CD4-positive, alpha-beta memory T cell (primary cell): ENCODE results near the gene DHRS7B. TPM values are rescaled to one million over a fixed set of nuclear protein-coding genes. Genes with fewer than 3 reads are reported as not detected.
A peak's percentile ranks its signal among the peaks of the same experiment; 100 is the strongest.
"Not testable (repeated sequence)": the region's sequence is repeated elsewhere in the genome, so short reads cannot be mapped to it uniquely, and the experiment has no call there.

Experiments used
- CTCF ChIA-PET: fragments of 350-600 bp; sonication (Branson Sonifier 250); formaldehyde crosslinking; loops from one replicate; lab custom pipeline; 2021; ENCODE audit warnings: inconsistent platforms; ENCODE audit not compliant: partially characterized antibody; lab: Charles Lee
- POLR2A ChIA-PET: fragments of 350-600 bp; sonication (Branson Sonifier 250); formaldehyde crosslinking; loops from one replicate; lab custom pipeline; 2021; ENCODE audit not compliant: partially characterized antibody; lab: Charles Lee
- DNase-seq, 5 donors: peaks; one replicate each; pipeline versions ENCODE4 v3.0.0 to v3.0.0-alpha.2; 2020 to 2022; ENCODE audit warnings: mixed read lengths in 1 of 5
- H3K27ac ChIP-seq: one replicate; pipeline ENCODE4 v1.7.0; 2013; ENCODE audit warnings: low read depth, low read length
- H3K27me3 ChIP-seq: 2 replicates; pipeline ENCODE4 v1.7.0; 2013; ENCODE audit warnings: mild to moderate bottlenecking, low read length, moderate library complexity; ENCODE audit not compliant: insufficient read depth
- H3K36me3 ChIP-seq: 2 replicates; pipeline ENCODE4 v1.7.0; 2013; ENCODE audit warnings: mild to moderate bottlenecking, low read length, moderate library complexity; ENCODE audit not compliant: insufficient read depth
- H3K4me1 ChIP-seq: 2 replicates; pipeline ENCODE4 v1.7.0; 2013; ENCODE audit warnings: mild to moderate bottlenecking, low read length, moderate library complexity; ENCODE audit not compliant: insufficient read depth
- H3K4me3 ChIP-seq, 2 donors: one replicate each; pipeline ENCODE4 v1.7.0; 2013; ENCODE audit warnings: low read length in 2 of 2, mild to moderate bottlenecking in 1 of 2
- H3K9me3 ChIP-seq, 2 donors: one replicate each; pipeline ENCODE4 v1.7.0; 2013; ENCODE audit warnings: low read length in 2 of 2, control low read depth in 1 of 2; ENCODE audit not compliant: control insufficient read depth in 1 of 2
- H3K27ac Mint-ChIP-seq, 7 donors: one replicate each; pipeline ENCODE4 v1.8.0; 2020 to 2021; ENCODE audit warnings: mixed read lengths in 7 of 7, mild to moderate bottlenecking in 6 of 7, inconsistent platforms in 3 of 7, moderate library complexity in 3 of 7
- H3K27me3 Mint-ChIP-seq, 2 donors: one replicate each; pipeline ENCODE4 v1.8.0; 2020 to 2021; ENCODE audit warnings: mixed read lengths in 2 of 2
- H3K36me3 Mint-ChIP-seq, 2 donors: one replicate each; pipeline ENCODE4 v1.8.0; 2020 to 2021; ENCODE audit warnings: mixed read lengths in 2 of 2, inconsistent platforms in 1 of 2, mild to moderate bottlenecking in 1 of 2
- H3K4me1 Mint-ChIP-seq, 4 donors: one replicate each; pipeline ENCODE4 v1.8.0; 2020 to 2021; ENCODE audit warnings: mixed read lengths in 4 of 4, mild to moderate bottlenecking in 1 of 4
- H3K4me3 Mint-ChIP-seq, 8 donors: one replicate each; pipeline ENCODE4 v1.8.0; 2020 to 2021; ENCODE audit warnings: mixed read lengths in 8 of 8, mild to moderate bottlenecking in 7 of 8, moderate library complexity in 6 of 8, inconsistent platforms in 3 of 8
- H3K9me3 Mint-ChIP-seq, 8 donors: one replicate each; pipeline ENCODE4 v1.8.0; 2020 to 2021; ENCODE audit warnings: mixed read lengths in 8 of 8, mild to moderate bottlenecking in 5 of 8, inconsistent platforms in 3 of 8, moderate library complexity in 1 of 8
- intact Hi-C: fragments of 100-400 bp; cut with micrococcal nuclease; formaldehyde crosslinking; loops from one replicate; pipeline ENCODE4 v1.15.1; 2023
- polyA plus RNA-seq, 2 donors: library from polyadenylated mRNA; unstranded; fragments of 300-500 nt; fragmentation: Illumina TruSeq; gene quantifications; one replicate each; pipeline ENCODE4 v1.2.3, GENCODE V29; 2021
- total RNA-seq, 2 experiments: library from RNA; stranded (reverse); gene quantifications; one replicate each; pipeline ENCODE4 v1.2.3, GENCODE V29; 2021

Gene DHRS7B
- total and polyA plus RNA-seq, 4 experiments from 2014 or later: 8.2 to 10.5 (median 9.7) TPM

DNA sequence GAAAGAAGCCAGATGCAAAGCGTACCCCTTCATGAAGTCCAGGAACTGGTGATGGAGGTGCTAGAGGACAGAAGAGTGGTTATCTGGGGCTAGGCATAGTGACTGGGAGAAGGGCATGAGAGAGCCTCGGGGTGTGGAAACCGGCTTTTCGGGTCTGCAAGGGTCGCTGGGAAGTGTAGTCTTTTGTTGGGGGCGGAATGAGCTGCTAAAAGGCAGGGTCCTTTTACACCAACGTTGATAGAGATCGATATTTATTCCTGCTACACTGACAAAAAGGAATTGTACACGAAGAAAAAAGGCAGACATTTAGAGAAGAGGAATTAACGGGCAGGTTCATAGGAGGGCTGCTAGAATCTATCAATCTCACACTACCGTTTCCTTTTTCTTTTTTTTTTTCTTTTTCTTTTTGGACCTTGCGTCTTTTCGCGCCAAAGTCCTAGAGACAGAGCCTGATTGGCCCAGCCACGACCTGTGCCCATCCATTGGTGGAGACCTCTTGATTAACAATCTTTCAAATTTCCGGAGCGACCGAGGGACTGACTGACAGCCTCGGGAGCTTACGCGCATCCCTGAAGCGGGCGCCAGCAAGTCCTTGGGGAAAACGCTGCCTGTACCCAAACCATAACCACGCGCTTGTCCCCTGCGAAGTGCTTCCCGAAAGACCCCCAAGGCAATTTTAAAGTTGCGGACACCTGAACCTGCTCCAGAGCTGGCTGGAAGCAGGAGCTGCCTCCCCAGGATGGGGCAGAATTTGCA is 27.7 kb upstream of the DHRS7B start:
- peak overlapping the region; percentile 85 to 96 (median 90) for H3K4me3 Mint-ChIP-seq
- no peaks in the 10 kb centered on the region for H3K27me3 ChIP-seq
- no peaks in the 10 kb centered on the region for H3K36me3 ChIP-seq
- peaks cover 0 to 12% of the 10 kb centered on the region in 2 donors for H3K27me3 Mint-ChIP-seq
- H3K4me1 Mint-ChIP-seq: peaks cover 9 to 14% (median 11%) of the 10 kb centered on the region in 4 donors
- H3K9me3 Mint-ChIP-seq: no peaks in the 10 kb centered on the region
- no peak overlapping the region for H3K27ac ChIP-seq
- DNase-seq: peak; percentile 61 to 73 (median 65)
- peak overlapping the region; percentile 19 to 83 (median 48) for H3K27ac Mint-ChIP-seq
- intact Hi-C loops: loop anchor here (1.0 kb wide), 1 partner anchor 56 kb away; the partner anchor contains the start of gene USP22
- H3K4me3 ChIP-seq: peak overlapping the region; percentile 68 to 70
- H3K4me1 ChIP-seq: peaks cover 13% of the 10 kb centered on the region
- H3K9me3 ChIP-seq: no peaks in the 10 kb centered on the region
- CTCF ChIA-PET: interaction anchor here (0.7 to 2.2 kb wide), 10 partner anchors 10 to 451 kb away, joined by 3 to 16 read pairs (median 4); partner anchors contain the start of gene USP22
- H3K36me3 Mint-ChIP-seq: no peaks in the 10 kb centered on the region
- POLR2A ChIA-PET: interaction anchor here (0.8 to 1.7 kb wide), 5 partner anchors 56 to 176 kb away, joined by 3 to 22 read pairs (median 4); partner anchors contain the start of gene USP22

DNA sequence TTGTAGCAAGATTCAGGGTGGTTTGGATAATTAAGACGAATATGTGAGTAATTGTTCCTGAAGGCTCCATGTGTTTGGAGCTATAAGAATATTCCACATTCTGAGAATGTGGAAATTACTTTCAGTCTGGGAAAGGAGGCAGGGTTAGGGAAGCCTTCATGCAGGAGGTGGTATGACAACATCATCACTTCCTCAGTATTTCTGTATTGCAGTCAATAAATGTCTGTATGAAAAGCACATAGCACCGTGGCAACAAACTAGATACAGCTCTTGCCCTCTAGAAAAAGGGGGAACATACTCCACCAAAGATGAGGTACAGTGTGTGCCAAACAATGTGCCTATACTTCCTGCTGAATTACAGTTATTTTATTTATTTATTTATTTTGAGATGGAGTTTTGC is 26.1 kb upstream of the DHRS7B start:
- Histone ChIP-seq H3K4me1 (peaks cover 13% of the 10 kb centered on the region), H3K36me3 (no peaks in the 10 kb centered on the region), H3K4me3 (no peak overlapping the region), H3K27ac (no peak overlapping the region), H3K27me3 (no peaks in the 10 kb centered on the region), H3K9me3 (no peaks in the 10 kb centered on the region)
- Mint-ChIP-seq H3K4me3 (peak overlapping the region in 2 of 8 donors; percentile 4 to 65), H3K27me3 (peaks cover 3 to 12% of the 10 kb centered on the region in 2 donors), H3K9me3 (no peaks in the 10 kb centered on the region), H3K27ac (no peak overlapping the region), H3K4me1 (peaks cover 9 to 14% (median 11%) of the 10 kb centered on the region in 4 donors), H3K36me3 (no peaks in the 10 kb centered on the region)
- ChIA-PET CTCF (interaction anchor here (1.1 to 2.2 kb wide), 5 partner anchors 47 to 92 kb away, joined by 3 to 16 read pairs (median 4); partner anchors contain the start of gene USP22), POLR2A (interaction anchor here (1.7 kb wide), 1 partner anchor 175 kb away, joined by 5 read pairs; no protein-coding TSS in a partner anchor)
- intact Hi-C loops: no loop called here
- no peak for DNase-seq

DNA sequence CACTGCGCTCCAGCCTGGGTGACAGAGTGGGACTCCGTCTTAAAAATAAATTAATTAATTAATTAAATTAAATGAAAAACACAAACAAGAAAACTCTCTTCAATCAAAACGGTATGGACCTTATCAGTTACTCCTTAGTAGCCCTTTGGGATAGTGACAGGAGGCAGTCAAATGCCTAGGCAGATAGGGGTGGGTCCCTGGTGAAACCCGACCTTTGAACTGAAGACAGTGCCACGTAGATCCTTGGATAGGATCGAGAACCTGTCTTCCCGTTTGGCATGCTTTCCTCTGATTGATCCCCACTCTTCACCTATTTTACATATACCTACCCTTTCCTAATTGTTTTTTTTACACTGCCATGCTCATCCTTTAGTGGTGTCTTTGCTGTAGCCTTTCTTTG is 22.2 kb upstream of the DHRS7B start:
- Mint-ChIP-seq H3K4me3 (no peak overlapping the region), H3K27ac (peak overlapping the region in 1 of 7 donors; percentile 38), H3K4me1 (peaks cover 2% of the 10 kb centered on the region in 4 donors), H3K36me3 (no peaks in the 10 kb centered on the region), H3K27me3 (peaks cover 3 to 5% of the 10 kb centered on the region in 2 donors), H3K9me3 (no peaks in the 10 kb centered on the region)
- Histone ChIP-seq H3K27ac (no peak overlapping the region), H3K4me1 (peaks cover 4% of the 10 kb centered on the region), H3K4me3 (no peak overlapping the region), H3K9me3 (no peaks in the 10 kb centered on the region), H3K27me3 (no peaks in the 10 kb centered on the region), H3K36me3 (no peaks in the 10 kb centered on the region)
- CTCF ChIA-PET: interaction anchor here (1.0 to 1.2 kb wide), 2 partner anchors 15 to 17 kb away, joined by 3 to 5 read pairs; no protein-coding TSS in a partner anchor
- intact Hi-C loops: no loop called here
- no peak for DNase-seq
- POLR2A ChIA-PET: no interaction called here

DNA sequence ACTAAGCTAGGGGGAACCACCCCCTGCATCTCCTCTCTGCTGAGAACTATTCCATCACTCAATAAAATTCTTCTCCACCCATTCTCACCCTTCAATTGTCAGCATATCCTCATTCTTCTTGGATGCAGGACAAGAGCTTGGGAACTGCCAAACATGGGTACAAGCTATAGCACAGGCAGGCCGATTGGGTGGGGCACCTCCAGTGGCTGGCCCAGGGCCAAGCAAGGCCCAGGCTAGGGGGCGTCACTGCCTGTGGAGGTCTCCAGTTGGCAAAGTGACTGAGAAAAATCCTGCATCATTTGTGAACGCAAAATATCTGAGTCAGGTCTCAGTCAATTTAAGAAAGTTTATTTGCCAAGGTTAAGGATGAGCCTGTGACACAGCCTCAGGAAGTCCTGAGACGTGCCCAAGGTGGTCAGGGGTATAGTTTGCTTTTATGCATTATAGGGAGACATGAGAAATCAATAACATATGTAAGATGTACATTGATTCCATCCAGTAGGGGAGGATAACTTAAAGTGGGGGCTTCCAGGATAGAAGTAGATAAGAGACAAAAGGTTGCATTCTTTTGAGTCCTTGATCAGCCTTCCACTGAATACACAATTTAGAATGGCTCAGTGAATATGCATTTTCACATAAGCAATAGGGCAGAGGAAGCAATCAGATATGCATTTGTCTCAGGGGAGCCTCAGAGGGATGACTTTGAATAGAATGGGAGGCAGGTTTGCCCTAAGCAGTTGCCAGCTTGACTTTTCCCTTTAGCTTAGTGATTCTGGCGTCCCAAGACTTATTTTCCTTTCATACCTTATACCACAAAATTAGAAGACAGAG is 21.5 kb upstream of the DHRS7B start:
- Histone ChIP-seq H3K4me3 (no peak overlapping the region), H3K27me3 (no peaks in the 10 kb centered on the region), H3K9me3 (no peaks in the 10 kb centered on the region), H3K27ac (no peak overlapping the region), H3K36me3 (no peaks in the 10 kb centered on the region), H3K4me1 (no peaks in the 10 kb centered on the region)
- DNase-seq: no peak
- Mint-ChIP-seq H3K36me3 (no peaks in the 10 kb centered on the region), H3K4me3 (no peak overlapping the region), H3K27me3 (peaks cover 3 to 4% of the 10 kb centered on the region in 2 donors), H3K9me3 (no peaks in the 10 kb centered on the region), H3K4me1 (no peaks in the 10 kb centered on the region), H3K27ac (no peak overlapping the region)
- ChIA-PET POLR2A (no interaction called here), CTCF (no interaction called here)
- intact Hi-C loops: no loop called here

DNA sequence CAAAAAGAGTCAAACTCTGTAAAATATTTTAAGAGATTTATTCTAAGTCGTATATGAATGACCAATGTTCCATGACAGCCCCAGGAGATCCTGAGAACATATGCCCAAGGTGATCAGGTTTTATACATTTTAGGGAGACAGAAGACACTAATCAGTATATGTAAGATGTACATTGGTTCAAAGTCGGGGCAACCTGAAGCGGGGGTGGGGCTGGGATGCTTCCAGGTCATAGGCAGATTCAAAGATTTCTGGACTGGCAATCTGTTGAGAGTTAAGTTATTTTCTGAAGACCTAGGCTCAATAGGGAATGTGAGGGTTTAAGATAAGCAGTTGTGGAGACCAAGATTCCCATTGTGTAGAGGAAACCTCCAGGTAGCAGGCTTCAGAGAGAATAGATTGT is 20.4 kb upstream of the DHRS7B start:
- Histone ChIP-seq H3K27ac (no peak overlapping the region), H3K4me3 (no peak overlapping the region), H3K9me3 (no peaks in the 10 kb centered on the region), H3K27me3 (no peaks in the 10 kb centered on the region), H3K36me3 (no peaks in the 10 kb centered on the region), H3K4me1 (no peaks in the 10 kb centered on the region)
- Mint-ChIP-seq H3K4me3 (no peak overlapping the region), H3K27me3 (peaks cover 3 to 4% of the 10 kb centered on the region in 2 donors), H3K9me3 (no peaks in the 10 kb centered on the region), H3K36me3 (no peaks in the 10 kb centered on the region), H3K4me1 (no peaks in the 10 kb centered on the region), H3K27ac (no peak overlapping the region)
- POLR2A ChIA-PET: no interaction called here
- intact Hi-C loops: no loop called here
- DNase-seq: no peak
- CTCF ChIA-PET: no interaction called here

DNA sequence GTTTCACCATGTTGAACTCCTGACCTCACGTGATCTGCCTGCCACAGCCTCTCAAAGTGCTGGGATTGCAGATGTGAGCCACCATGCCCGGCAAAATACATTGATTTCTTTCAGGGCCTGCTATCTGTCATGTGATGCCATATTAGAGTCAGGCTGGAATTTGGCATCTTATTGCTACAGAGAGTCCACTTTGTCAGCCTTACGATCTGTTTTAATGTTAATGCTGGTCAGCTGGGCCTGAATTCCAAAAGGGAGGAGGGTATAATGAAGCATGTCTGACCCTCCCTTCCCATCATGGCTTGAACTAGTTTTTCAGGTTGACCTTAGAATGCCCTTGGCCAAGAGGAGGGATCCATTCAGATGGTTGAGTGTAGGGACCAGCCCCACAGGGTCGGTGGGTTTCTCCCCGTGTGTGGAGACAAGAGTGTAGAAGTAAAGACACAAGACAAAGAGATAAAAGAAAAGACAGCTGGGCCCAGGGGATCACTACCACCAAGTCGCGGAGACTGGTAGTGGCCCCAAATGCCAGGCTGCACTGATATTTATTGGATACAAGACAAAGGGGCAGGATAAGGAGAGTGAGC is 19.6 kb upstream of the DHRS7B start:
- H3K27me3 ChIP-seq, H3K4me3 ChIP-seq, H3K9me3 ChIP-seq, CTCF ChIA-PET, H3K36me3 Mint-ChIP-seq, H3K4me1 Mint-ChIP-seq, H3K27me3 Mint-ChIP-seq, H3K27ac ChIP-seq, intact Hi-C loops, H3K36me3 ChIP-seq, H3K4me3 Mint-ChIP-seq, POLR2A ChIA-PET, DNase-seq, H3K9me3 Mint-ChIP-seq, H3K4me1 ChIP-seq: not testable (repeated sequence)
- peak overlapping the region in 1 of 7 donors; percentile 32 for H3K27ac Mint-ChIP-seq
